ENCODE results near the gene LRRC8C.
"Not testable (repeated sequence)": the region's sequence is repeated elsewhere in the genome, so short reads cannot be mapped to it uniquely, and the experiment has no call there.

The LRRC8C gene

DNA sequence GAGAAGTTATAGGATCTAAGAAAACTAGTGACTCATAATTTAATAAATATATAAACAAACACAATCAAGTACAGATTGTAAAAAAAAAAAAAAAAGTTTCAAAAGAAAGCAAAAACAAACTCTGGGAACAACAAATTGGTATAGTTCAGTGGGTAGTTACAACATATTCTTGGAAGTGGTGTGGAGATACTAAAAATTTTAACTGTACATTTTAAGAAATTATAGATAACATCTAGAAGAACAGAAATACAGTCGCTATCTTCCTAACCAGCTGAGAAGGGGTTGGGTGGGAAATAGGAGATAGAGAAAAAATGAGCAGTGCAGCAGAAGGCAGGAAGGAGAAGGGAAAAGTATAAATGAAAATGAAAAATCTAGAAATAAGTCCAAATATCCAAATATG is 70.5 kb downstream of the LRRC8C start:
- DNase-seq (ENCODE audit: low read depth in 2 of 2) = no peak

GRCh38 chr1:89704014-89704413 is 71.1 kb downstream of the LRRC8C start:
- no peak for DNase-seq (ENCODE audit: low read depth in 2 of 2)

DNA sequence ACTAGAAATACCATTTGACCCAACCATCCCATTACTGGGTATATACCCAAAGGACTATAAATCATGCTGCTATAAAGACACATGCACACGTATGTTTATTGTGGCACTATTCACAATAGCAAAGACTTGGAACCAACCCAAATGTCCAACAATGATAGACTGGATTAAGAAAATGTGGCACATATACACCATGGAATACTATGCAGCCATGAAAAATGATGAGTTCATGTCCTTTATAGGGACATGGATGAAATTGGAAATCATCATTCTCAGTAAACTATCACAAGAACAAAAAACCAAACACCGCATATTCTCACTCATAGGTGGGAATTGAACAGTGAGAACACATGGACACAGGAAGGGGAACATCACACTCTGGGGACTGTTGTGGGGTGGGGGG is 72.0 kb downstream of the LRRC8C start:
- DNase-seq (ENCODE audit: low read depth in 2 of 2) = not testable (repeated sequence)

- no peak for DNase-seq (ENCODE audit: low read depth in 2 of 2)
These were observed 73.2 kb downstream of the LRRC8C start for GRCh38 chr1:89705901-89706699.

- no peak for DNase-seq (ENCODE audit: low read depth in 2 of 2)
These were observed 73.7 kb downstream of the LRRC8C start for GRCh38 chr1:89706700-89707012.

DNA sequence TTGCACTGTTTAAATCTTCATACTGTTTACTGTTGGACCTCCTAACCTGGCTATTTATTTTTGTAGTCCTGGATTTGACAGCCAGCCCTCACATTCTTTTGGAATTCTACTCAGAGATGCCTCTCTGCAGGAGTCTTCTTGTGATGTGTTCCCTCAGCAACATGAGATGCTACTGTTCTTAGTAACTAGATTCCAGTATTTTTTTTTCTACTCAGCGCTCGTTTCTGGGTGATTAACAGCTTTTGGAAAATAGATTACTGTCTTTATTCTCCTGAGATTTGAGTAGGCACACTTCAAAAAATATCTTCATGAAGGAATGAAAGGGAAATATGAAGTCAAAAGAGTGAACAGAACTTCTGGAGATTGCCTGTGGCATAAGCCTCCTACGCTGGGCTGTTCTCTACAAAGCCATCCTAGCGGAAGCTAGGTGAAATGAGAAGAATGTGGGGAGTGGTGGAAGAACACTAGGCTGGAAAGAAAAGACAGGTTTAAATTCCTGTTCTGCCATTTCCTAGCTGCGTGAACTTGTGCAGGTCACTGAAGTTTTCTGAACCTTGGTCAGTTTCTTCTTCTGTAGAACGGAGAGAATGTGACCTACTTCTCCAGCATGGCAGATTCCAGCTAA is 75.9 kb downstream of the LRRC8C start:
- no peak for DNase-seq (ENCODE audit: low read depth in 2 of 2)

- DNase-seq (ENCODE audit: low read depth in 2 of 2) = no peak
These were observed 77.7 kb downstream of the LRRC8C start for GRCh38 chr1:89710498-89711139.

- no peak for DNase-seq (ENCODE audit: low read depth in 2 of 2)
These were observed 78.3 kb downstream of the LRRC8C start for GRCh38 chr1:89711140-89711778.

GRCh38 chr1:89712420-89712819 is 79.5 kb downstream of the LRRC8C start:
- DNase-seq (ENCODE audit: low read depth in 2 of 2) = no peak

DNA sequence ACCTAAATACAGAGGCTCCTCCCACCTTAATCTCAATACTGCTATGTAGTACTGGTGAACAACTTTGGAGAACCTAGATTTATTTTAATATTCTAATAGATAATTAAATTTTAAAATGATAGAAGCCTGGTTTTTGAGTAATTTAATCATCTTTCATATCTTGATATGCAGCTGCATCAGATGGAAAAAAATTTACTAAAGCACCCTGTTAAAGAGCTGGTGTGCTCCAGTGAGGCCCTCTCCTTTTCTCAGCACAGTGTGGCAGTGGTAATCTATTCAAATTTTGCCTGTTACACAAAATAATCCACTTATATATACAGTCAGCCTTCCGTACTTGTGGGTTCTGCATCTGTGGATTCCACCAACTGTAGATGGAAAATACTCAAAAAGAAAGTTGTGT is 82.8 kb downstream of the LRRC8C start:
- DNase-seq (ENCODE audit: low read depth in 2 of 2) = no peak

GRCh38 chr1:89719502-89720306 is 86.8 kb downstream of the LRRC8C start:
- no peak for DNase-seq (ENCODE audit: low read depth in 2 of 2)

- DNase-seq (ENCODE audit: low read depth in 2 of 2) = no peak
These were observed 87.9 kb downstream of the LRRC8C start for GRCh38 chr1:89720839-89721238.

DNA sequence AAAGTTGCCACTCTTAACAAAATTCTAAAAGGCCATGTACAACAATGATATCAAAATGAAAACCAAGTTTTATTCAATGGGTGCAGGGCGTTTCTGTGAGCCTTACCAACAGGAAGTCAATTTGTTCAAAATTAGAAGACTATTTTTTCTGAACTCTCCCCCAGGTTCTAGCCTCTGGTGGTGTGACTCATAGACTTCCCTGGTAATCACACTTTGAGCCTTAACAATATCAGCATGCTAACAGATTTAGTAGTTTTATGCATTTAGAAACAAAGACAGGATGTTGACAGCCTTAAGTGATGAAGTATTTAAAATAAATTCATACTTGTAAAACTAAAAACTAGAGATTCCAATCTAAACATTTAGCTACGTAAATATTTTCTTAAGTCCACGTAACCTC is 88.4 kb downstream of the LRRC8C start:
- DNase-seq (ENCODE audit: low read depth in 2 of 2) = no peak

- DNase-seq (ENCODE audit: low read depth in 2 of 2) = no peak
These were observed 90.2 kb downstream of the LRRC8C start for GRCh38 chr1:89723144-89723543.

DNA sequence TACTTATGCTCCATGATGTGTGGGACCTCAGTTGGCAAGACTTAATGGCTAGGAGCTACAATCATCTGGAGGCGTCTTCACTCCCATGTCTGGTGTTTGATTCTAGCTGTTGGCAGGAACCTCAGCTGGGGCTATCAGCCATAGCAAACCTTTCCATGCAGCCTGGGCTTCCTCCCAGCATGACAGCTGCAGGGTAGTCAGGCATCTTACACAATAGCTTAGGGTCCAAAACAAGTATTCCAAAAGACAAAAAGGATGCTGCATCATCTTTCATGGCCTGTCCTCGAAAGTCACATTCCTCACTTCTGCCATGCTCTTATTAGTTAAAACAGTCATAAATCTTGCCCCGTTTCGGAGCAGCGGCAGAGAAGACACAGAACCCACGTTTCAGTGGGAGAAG is 90.9 kb downstream of the LRRC8C start:
- DNase-seq (ENCODE audit: low read depth in 2 of 2) = no peak

DNA sequence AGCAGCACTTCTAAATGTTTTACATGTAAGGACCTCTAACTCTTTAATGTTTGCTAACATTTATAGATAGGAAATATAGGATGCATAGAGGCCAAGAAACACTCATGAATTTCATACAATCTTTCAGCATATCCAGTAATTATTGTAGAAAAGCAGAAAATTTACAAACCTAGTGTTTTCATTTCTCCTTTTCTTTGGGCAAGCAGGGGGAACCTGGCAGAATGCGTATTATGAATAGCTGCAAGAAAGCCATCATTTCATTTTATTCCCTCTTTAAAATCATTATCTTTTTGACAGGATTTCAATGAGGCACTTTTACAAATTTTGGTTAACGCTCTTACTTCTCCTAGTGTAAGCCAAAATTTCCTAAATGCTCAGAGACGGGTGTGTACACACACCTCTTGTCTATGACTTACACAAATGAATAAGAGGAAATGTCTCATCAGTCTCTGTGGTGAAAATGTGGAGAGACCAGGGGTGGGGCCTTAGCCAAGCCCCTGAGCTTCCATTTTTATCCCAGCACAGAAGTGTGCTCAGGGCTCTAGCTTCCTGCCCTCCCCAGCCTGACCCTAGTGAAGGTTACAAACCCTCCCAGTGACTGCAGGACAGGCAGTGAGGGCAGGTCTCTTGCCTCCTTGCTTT is 91.6 kb downstream of the LRRC8C start:
- no peak for DNase-seq (ENCODE audit: low read depth in 2 of 2)

DNA sequence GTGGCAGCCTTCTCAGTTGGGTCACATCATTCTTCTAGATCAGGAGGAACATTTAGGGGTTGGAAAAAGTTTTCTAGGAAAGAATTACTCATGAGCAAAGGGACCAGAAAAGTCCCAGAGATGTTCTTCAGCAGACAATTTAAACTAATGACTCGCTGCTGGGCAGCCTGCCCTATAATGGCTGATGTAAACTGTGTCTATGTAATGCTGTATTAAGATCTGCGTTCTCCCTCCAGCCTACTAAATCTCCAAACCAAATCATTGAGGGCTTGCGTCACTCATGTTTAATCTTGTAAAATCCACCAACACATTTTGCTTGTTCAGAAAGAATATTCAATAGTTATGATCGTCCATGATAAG is 92.1 kb downstream of the LRRC8C start:
- DNase-seq (ENCODE audit: low read depth in 2 of 2) = no peak

- no peak for DNase-seq (ENCODE audit: low read depth in 2 of 2)
These were observed 92.7 kb downstream of the LRRC8C start for GRCh38 chr1:89725631-89726030.

GRCh38 chr1:89727517-89728312 is 94.8 kb downstream of the LRRC8C start:
- DNase-seq (ENCODE audit: low read depth in 2 of 2) = no peak

DNA sequence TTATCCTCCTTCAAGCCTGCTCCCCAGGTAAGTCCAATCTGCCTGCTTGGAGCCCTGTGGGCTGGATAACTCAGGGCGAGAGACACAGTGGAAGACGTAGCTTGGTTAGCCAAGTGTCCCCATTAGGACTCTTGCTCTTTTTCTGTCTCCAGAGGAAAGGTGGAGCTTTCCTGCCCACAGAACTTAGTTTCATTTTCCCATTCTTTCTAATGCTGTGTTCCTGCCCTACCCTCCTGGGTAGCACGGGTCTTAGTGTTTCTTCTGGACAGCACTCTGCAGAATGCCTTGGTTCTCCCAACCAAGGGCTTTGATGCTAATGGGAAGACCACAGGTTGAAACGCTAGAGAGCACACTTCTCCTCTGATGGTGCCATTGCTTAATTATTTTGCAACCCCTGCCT is 95.5 kb downstream of the LRRC8C start:
- DNase-seq (ENCODE audit: low read depth in 2 of 2) = no peak

GRCh38 chr1:89732206-89732605 is 99.3 kb downstream of the LRRC8C start:
- DNase-seq (ENCODE audit: low read depth in 2 of 2) = no peak
